HG03045 (cell line): Measurements from ENCODE around the gene ETNPPL.

Experiments
- ATAC-seq: cut with Tn5 transposase; IDR thresholded peaks from one replicate; pipeline ENCODE4 v1.9.1; 2021; ENCODE audit warnings: mild to moderate bottlenecking, moderate library complexity; ENCODE audit not compliant: unreplicated experiment

ETNPPL gene

DNA sequence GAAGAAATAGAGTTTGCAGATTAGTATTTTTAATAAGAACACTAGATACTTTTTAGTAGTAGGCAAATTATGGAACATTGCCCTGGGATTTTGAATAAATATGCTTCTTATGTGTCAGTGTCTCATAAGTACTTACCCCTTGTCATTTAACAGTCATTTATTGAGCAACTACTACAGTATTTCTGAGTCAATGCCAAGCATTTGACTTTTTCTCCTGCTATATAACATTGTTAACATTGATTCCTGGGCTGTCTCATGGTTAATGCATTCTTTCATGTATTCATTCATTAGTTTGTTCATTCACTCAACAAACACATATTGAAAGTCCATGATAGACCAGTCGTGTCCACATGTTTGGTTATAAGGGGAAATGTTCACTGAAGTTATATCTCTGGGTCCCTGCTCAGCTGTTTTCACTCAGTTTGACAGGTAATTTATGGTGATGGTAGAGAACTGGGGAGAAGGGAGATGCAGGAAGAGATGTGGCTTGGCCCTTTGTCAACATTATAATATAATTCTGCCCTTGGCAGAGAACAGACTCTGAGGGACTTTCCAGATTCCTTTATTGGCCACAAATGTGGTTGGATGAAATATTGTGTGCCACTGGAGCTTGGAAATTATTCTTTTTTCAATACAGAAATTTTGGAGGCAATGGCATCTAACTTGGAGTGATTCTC lies 62.6 kb downstream of the ETNPPL start:
- ATAC-seq = no peak

DNA sequence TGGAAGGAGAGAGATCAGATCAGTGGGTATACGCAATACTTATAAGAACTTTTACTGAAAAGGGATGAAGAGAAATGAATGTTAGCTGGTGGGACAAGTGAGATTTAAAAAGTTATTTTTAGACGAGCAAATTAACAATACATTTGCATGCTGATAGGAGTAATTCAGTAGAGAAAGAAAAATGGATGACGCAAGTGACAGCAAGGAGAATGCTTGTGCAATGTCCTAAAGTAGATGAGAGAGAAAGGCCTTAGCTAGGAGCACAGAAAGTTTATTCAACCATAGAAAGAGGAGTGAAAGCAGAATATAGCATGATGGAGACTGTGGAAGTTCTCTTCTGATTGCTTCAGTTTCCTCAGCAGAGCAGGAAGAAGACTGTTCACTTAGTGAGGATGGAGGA lies 66.7 kb downstream of the ETNPPL start:
- no peak for ATAC-seq

DNA sequence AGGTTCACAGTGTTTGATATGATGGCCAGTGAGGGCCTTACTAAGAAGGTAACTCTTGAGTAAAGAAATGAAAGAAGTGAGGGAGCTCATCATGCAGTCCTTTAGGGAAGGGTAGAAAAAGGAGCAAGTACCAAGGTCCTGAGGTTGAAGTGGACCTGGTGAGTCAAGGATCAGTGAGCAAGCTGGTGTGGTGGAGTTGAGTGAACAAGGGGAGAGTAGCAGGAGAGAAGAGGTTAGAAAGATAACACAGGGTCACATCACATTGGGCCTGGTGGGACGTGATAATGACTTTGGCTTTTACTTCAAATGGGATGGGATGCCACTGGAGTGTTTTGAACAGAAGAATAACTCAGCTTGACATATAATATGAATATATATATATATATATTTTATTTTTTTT lies 67.8 kb downstream of the ETNPPL start:
- no peak for ATAC-seq

DNA sequence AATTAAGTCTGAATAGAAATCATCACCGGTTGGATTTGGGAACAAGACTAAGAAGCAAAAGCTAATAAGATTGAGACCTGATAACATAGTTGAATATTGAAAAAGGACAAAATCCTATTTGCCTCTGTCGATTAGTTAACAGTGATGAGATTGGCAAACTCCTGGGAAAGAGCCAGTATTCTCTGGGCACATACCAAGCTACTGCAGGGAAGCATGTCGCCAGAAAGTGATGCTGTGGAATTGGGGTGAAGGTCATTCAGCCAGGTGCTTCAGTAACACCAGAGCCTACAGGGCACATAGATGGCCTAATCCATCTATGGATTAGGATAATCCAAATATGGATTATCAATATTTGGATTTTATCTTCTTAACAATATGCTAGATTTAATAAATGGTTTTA lies 68.4 kb downstream of the ETNPPL start:
- ATAC-seq = no peak

DNA sequence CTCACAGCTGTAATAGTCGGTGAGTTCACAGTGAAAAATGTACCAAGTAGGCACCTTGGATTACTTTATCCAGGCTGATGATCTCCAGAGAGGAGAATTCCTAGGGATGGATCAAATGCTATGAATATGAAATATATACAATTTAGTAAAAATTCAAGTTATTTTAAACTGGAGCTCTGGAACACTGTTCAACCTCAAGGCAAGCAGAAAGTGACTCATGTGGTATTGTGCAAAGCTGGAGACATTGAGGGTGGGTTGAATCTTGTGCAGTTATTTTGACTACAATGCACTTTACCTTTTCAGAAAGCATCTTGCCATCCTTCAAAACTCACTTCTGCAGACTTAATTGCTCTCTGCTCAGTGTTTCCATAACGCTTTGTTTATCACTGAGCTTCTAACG lies 69.0 kb downstream of the ETNPPL start:
- no peak for ATAC-seq

DNA sequence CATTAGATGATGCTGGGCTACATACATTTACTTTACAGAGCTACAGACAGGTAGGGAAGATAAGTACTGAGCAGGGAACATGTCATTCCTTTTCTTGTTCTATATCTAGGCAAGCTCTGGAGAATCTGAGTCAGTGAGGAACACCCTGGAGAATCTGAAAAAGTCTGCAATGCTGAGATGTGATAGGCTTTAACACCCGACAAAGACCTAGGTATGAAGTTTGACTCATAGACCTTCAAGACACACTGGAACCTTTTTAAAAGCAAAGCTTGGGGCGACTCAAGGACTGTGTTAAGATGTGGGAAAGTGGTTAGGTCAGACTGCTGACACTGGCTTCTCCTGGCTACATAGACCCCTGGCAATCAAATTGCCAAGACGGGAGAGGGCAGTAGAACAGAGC lies 69.6 kb downstream of the ETNPPL start:
- ATAC-seq = no peak
